NB4 (cell line): ENCODE data around the gene MACROD2.

Experiments used
- DNase-seq: peaks from one replicate; pipeline ENCODE4 v3.0.0; 2010; ENCODE audit warnings: low read depth
- H3K4me3 ChIP-seq: one replicate; pipeline ENCODE4 v1.5.1; 2011; ENCODE audit warnings: mild to moderate bottlenecking, low read depth, low read length, moderate library complexity
- CTCF ChIP-seq: IDR thresholded peaks from one replicate; pipeline ENCODE4 v1.5.1; 2012; ENCODE audit warnings: low read depth, low read length
- MAX ChIP-seq: IDR thresholded peaks from 2 replicates; pipeline ENCODE4 v1.6.1; 2011; ENCODE audit warnings: low read depth, low read length
- MYC ChIP-seq: IDR thresholded peaks from 2 replicates; pipeline ENCODE4 v1.6.1; 2011; ENCODE audit warnings: low read depth, low read length
- POLR2A ChIP-seq: IDR thresholded peaks from 2 replicates; pipeline ENCODE4 v1.6.1; 2011; ENCODE audit warnings: mild to moderate bottlenecking; ENCODE audit not compliant: insufficient read length; ENCODE audit errors: extremely low read depth

Gene MACROD2

GRCh38 chr20:16028923-16029322 is 2033.6 kb downstream of the MACROD2 start:
- H3K4me3 ChIP-seq, result no peak overlapping the region
- no peak for DNase-seq
- TF ChIP-seq MAX (no peak), MYC (no peak), POLR2A (no peak), CTCF (no peak)

- no peak for TF ChIP-seq POLR2A
- no peak for TF ChIP-seq CTCF
- no peak for TF ChIP-seq MYC
- TF ChIP-seq MAX, result no peak
- no peak overlapping the region for H3K4me3 ChIP-seq
- no peak for DNase-seq
These were observed 2034.9 kb downstream of the MACROD2 start for GRCh38 chr20:16030253-16030652.

- H3K4me3 ChIP-seq, result no peak overlapping the region
- TF ChIP-seq MYC, result no peak
- no peak for TF ChIP-seq MAX
- no peak for TF ChIP-seq POLR2A
- TF ChIP-seq CTCF, result no peak
- no peak for DNase-seq
These were observed 2040.3 kb downstream of the MACROD2 start for GRCh38 chr20:16035576-16035975.

GRCh38 chr20:16036331-16036730 is 2041.0 kb downstream of the MACROD2 start:
- TF ChIP-seq MYC (no peak), CTCF (no peak), MAX (no peak), POLR2A (no peak)
- H3K4me3 ChIP-seq, result no peak overlapping the region
- no peak for DNase-seq

GRCh38 chr20:16040742-16041141 is 2045.4 kb downstream of the MACROD2 start:
- no peak for DNase-seq
- TF ChIP-seq MAX, result no peak
- TF ChIP-seq CTCF, result no peak
- no peak for TF ChIP-seq MYC
- no peak for TF ChIP-seq POLR2A
- H3K4me3 ChIP-seq, result no peak overlapping the region

- DNase-seq, result no peak
- no peak overlapping the region for H3K4me3 ChIP-seq
- TF ChIP-seq POLR2A (no peak), MYC (no peak), CTCF (no peak), MAX (no peak)
These were observed 2047.4 kb downstream of the MACROD2 start for GRCh38 chr20:16042731-16043130.
